ENCODE results near the gene CARD16.
A peak's percentile ranks its signal among the peaks of the same experiment; 100 is the strongest.
"Not testable (repeated sequence)": the region's sequence is repeated elsewhere in the genome, so short reads cannot be mapped to it uniquely, and the experiment has no call there.

CARD16 gene

GRCh38 chr11:105049481-105049880 is 4.3 kb upstream of the CARD16 start:
- no peak for DNase-seq (ENCODE audit: low read depth in 2 of 2)

- no peak for DNase-seq (ENCODE audit: low read depth in 2 of 2)
These were observed 1.9 kb upstream of the CARD16 start for GRCh38 chr11:105046898-105047579.

GRCh38 chr11:105045676-105046296 is 651 bp upstream of the CARD16 start:
- DNase-seq (ENCODE audit: low read depth in 2 of 2), result no peak

- DNase-seq (ENCODE audit: low read depth in 2 of 2), result no peak
These were observed 3.0 kb downstream of the CARD16 start for GRCh38 chr11:105042178-105042577.

GRCh38 chr11:105040703-105041102 is 4.4 kb downstream of the CARD16 start:
- no peak for DNase-seq (ENCODE audit: low read depth in 2 of 2)

GRCh38 chr11:105034813-105035620 is 10.1 kb downstream of the CARD16 start, which contains the start of gene CASP1:
Gene CASP1 (minus strand): TSS chr11:105035144. CDS start chr11:105035113, 31 bp downstream.
- no peak for DNase-seq (ENCODE audit: low read depth in 2 of 2)

GRCh38 chr11:105034388-105034787 is 10.7 kb downstream of the CARD16 start:
- not testable (repeated sequence) for DNase-seq (ENCODE audit: low read depth in 2 of 2)

GRCh38 chr11:105033781-105034180 is 11.4 kb downstream of the CARD16 start:
- no peak for DNase-seq (ENCODE audit: low read depth in 2 of 2)

- no peak for DNase-seq (ENCODE audit: low read depth in 2 of 2)
These were observed 11.8 kb downstream of the CARD16 start for GRCh38 chr11:105033343-105033742.

- DNase-seq (ENCODE audit: low read depth in 2 of 2), result no peak
These were observed 12.6 kb downstream of the CARD16 start for GRCh38 chr11:105032495-105032894.

- DNase-seq (ENCODE audit: low read depth in 2 of 2), result no peak
These were observed 17.5 kb downstream of the CARD16 start for GRCh38 chr11:105027678-105028077.

GRCh38 chr11:105024394-105024793 is 20.7 kb downstream of the CARD16 start:
- no peak for DNase-seq (ENCODE audit: low read depth in 2 of 2)

- no peak for DNase-seq (ENCODE audit: low read depth in 2 of 2)
These were observed 22.1 kb downstream of the CARD16 start, which contains the start of gene CASP5 for GRCh38 chr11:105023003-105023402. Gene CASP5 (minus strand): TSS chr11:105023168. CDS start chr11:105023136, 32 bp downstream.

GRCh38 chr11:105022527-105022926 is 22.6 kb downstream of the CARD16 start:
- DNase-seq (ENCODE audit: low read depth in 2 of 2), result no peak

- DNase-seq (ENCODE audit: low read depth in 2 of 2), result no peak
These were observed 37.7 kb downstream of the CARD16 start for GRCh38 chr11:105007463-105007862.

- DNase-seq (ENCODE audit: low read depth in 2 of 2), result no peak
These were observed 39.7 kb downstream of the CARD16 start for GRCh38 chr11:105005451-105005845.

GRCh38 chr11:105004021-105004420 is 41.1 kb downstream of the CARD16 start:
- no peak for DNase-seq (ENCODE audit: low read depth in 2 of 2)

GRCh38 chr11:105003151-105003550 is 42.0 kb downstream of the CARD16 start:
- no peak for DNase-seq (ENCODE audit: low read depth in 2 of 2)

- DNase-seq (ENCODE audit: low read depth in 2 of 2), result peak; percentile 21 to 23
These were observed 44.3 kb downstream of the CARD16 start for GRCh38 chr11:105000797-105001196.

GRCh38 chr11:105000167-105000566 is 45.0 kb downstream of the CARD16 start:
- DNase-seq (ENCODE audit: low read depth in 2 of 2), result no peak

- no peak for DNase-seq (ENCODE audit: low read depth in 2 of 2)
These were observed 45.4 kb downstream of the CARD16 start for GRCh38 chr11:104999721-105000120.

GRCh38 chr11:104997288-104997687 is 47.8 kb downstream of the CARD16 start:
- DNase-seq (ENCODE audit: low read depth in 2 of 2), result no peak

Data from stimulated activated CD8-positive, alpha-beta memory T cell treated with anti-CD3 and anti-CD28 coated beads, Interleukin-2, amount 100 ng/mL, for 48 hours (primary cell).